Measurements from ENCODE around the gene ALOX12. TPM values are rescaled to one million over a fixed set of nuclear protein-coding genes. Genes with fewer than 3 reads are reported as not detected.
"Not testable (repeated sequence)": the region's sequence is repeated elsewhere in the genome, so short reads cannot be mapped to it uniquely, and the experiment has no call there.

The ALOX12 gene
- total RNA-seq, 1 donor from 2014 or later: not detected

- Mint-ChIP-seq H3K9me3 (no peaks in the 10 kb centered on the region), H3K4me3 (ENCODE audit: low read depth) (no peak overlapping the region), H3K27ac (no peak overlapping the region), H3K4me1 (ENCODE audit: low read depth) (no peaks in the 10 kb centered on the region), H3K36me3 (ENCODE audit: low read depth) (peaks cover 2% of the 10 kb centered on the region), H3K27me3 (ENCODE audit: low read depth) (no peaks in the 10 kb centered on the region)
- intact Hi-C loops (cut with micrococcal nuclease): no loop called here
- DNase-seq (ENCODE audit: low spot score): no peak
Measured at GRCh38 chr17:6989779-6990178, 6.1 kb upstream of the ALOX12 start.

- intact Hi-C loops (cut with micrococcal nuclease); H3K4me3 Mint-ChIP-seq (ENCODE audit: low read depth); H3K27ac Mint-ChIP-seq; DNase-seq (ENCODE audit: low spot score); H3K27me3 Mint-ChIP-seq (ENCODE audit: low read depth); H3K9me3 Mint-ChIP-seq; H3K4me1 Mint-ChIP-seq (ENCODE audit: low read depth): not testable (repeated sequence)
- H3K36me3 Mint-ChIP-seq (ENCODE audit: low read depth): peaks cover 16% of the 10 kb centered on the region
Measured at GRCh38 chr17:6993613-6994056, 2.2 kb upstream of the ALOX12 start.

GRCh38 chr17:6994118-6994598, 1.7 kb upstream of the ALOX12 start:
- H3K4me1 Mint-ChIP-seq (ENCODE audit: low read depth): peaks cover 1% of the 10 kb centered on the region
- no peaks in the 10 kb centered on the region for H3K27me3 Mint-ChIP-seq (ENCODE audit: low read depth)
- H3K27ac Mint-ChIP-seq: no peak overlapping the region
- intact Hi-C loops (cut with micrococcal nuclease): no loop called here
- DNase-seq (ENCODE audit: low spot score): no peak
- H3K9me3 Mint-ChIP-seq: no peaks in the 10 kb centered on the region
- H3K36me3 Mint-ChIP-seq (ENCODE audit: low read depth): peaks cover 16% of the 10 kb centered on the region
- H3K4me3 Mint-ChIP-seq (ENCODE audit: low read depth): no peak overlapping the region

- Mint-ChIP-seq H3K4me1 (ENCODE audit: low read depth) (peaks cover 1% of the 10 kb centered on the region), H3K4me3 (ENCODE audit: low read depth) (no peak overlapping the region), H3K36me3 (ENCODE audit: low read depth) (peaks cover 22% of the 10 kb centered on the region), H3K27me3 (ENCODE audit: low read depth) (no peaks in the 10 kb centered on the region), H3K9me3 (no peaks in the 10 kb centered on the region), H3K27ac (no peak overlapping the region)
- DNase-seq (ENCODE audit: low spot score): no peak
- intact Hi-C loops (cut with micrococcal nuclease): no loop called here
Measured at GRCh38 chr17:6994666-6995256, 1.1 kb upstream of the ALOX12 start.

GRCh38 chr17:6996256-6997011, 585 bp downstream of the ALOX12 start:
- peaks cover 1% of the 10 kb centered on the region for H3K4me1 Mint-ChIP-seq (ENCODE audit: low read depth)
- H3K36me3 Mint-ChIP-seq (ENCODE audit: low read depth): peaks cover 31% of the 10 kb centered on the region
- no peak overlapping the region for H3K4me3 Mint-ChIP-seq (ENCODE audit: low read depth)
- H3K27ac Mint-ChIP-seq: no peak overlapping the region
- DNase-seq (ENCODE audit: low spot score): no peak
- intact Hi-C loops (cut with micrococcal nuclease): no loop called here
- no peaks in the 10 kb centered on the region for H3K9me3 Mint-ChIP-seq
- no peaks in the 10 kb centered on the region for H3K27me3 Mint-ChIP-seq (ENCODE audit: low read depth)

- DNase-seq (ENCODE audit: low spot score): no peak
- H3K36me3 Mint-ChIP-seq (ENCODE audit: low read depth): peaks cover 38% of the 10 kb centered on the region
- intact Hi-C loops (cut with micrococcal nuclease): no loop called here
- H3K27ac Mint-ChIP-seq: no peak overlapping the region
- H3K27me3 Mint-ChIP-seq (ENCODE audit: low read depth): no peaks in the 10 kb centered on the region
- no peak overlapping the region for H3K4me3 Mint-ChIP-seq (ENCODE audit: low read depth)
- H3K4me1 Mint-ChIP-seq (ENCODE audit: low read depth): peaks cover 1% of the 10 kb centered on the region
- H3K9me3 Mint-ChIP-seq: no peaks in the 10 kb centered on the region
Measured at GRCh38 chr17:6997171-6997570, 1.3 kb downstream of the ALOX12 start.

- H3K4me3 Mint-ChIP-seq (ENCODE audit: low read depth): no peak overlapping the region
- H3K9me3 Mint-ChIP-seq: no peaks in the 10 kb centered on the region
- DNase-seq (ENCODE audit: low spot score): no peak
- H3K36me3 Mint-ChIP-seq (ENCODE audit: low read depth): peaks cover 42% of the 10 kb centered on the region
- H3K27me3 Mint-ChIP-seq (ENCODE audit: low read depth): no peaks in the 10 kb centered on the region
- H3K4me1 Mint-ChIP-seq (ENCODE audit: low read depth): peaks cover 1% of the 10 kb centered on the region
- H3K27ac Mint-ChIP-seq: no peak overlapping the region
- intact Hi-C loops (cut with micrococcal nuclease): no loop called here
Measured at GRCh38 chr17:6998855-6999508, 3.1 kb downstream of the ALOX12 start.

- Mint-ChIP-seq H3K36me3 (ENCODE audit: low read depth) (peaks cover 38% of the 10 kb centered on the region), H3K27me3 (ENCODE audit: low read depth) (no peaks in the 10 kb centered on the region), H3K27ac (no peak overlapping the region), H3K4me3 (ENCODE audit: low read depth) (no peak overlapping the region), H3K9me3 (no peaks in the 10 kb centered on the region), H3K4me1 (ENCODE audit: low read depth) (peaks cover 1% of the 10 kb centered on the region)
- intact Hi-C loops (cut with micrococcal nuclease): loop anchor here (5.0 kb wide), 1 partner anchor 159 kb away; no protein-coding TSS in a partner anchor
- no peak for DNase-seq (ENCODE audit: low spot score)
Measured at GRCh38 chr17:7001318-7001961, 5.6 kb downstream of the ALOX12 start.

GRCh38 chr17:7002288-7003047, 6.6 kb downstream of the ALOX12 start:
- Mint-ChIP-seq H3K36me3 (ENCODE audit: low read depth) (peaks cover 37% of the 10 kb centered on the region), H3K4me3 (ENCODE audit: low read depth) (no peak overlapping the region), H3K27me3 (ENCODE audit: low read depth) (no peaks in the 10 kb centered on the region), H3K27ac (no peak overlapping the region), H3K9me3 (no peaks in the 10 kb centered on the region), H3K4me1 (ENCODE audit: low read depth) (peaks cover 6% of the 10 kb centered on the region)
- DNase-seq (ENCODE audit: low spot score): no peak
- intact Hi-C loops (cut with micrococcal nuclease): loop anchor here (5.0 kb wide), 1 partner anchor 160 kb away; no protein-coding TSS in a partner anchor

GRCh38 chr17:7003745-7004144, 7.9 kb downstream of the ALOX12 start:
- no peak for DNase-seq (ENCODE audit: low spot score)
- intact Hi-C loops (cut with micrococcal nuclease): loop anchor here (5.0 kb wide), 1 partner anchor 161 kb away; no protein-coding TSS in a partner anchor
- Mint-ChIP-seq H3K9me3 (no peaks in the 10 kb centered on the region), H3K4me3 (ENCODE audit: low read depth) (no peak overlapping the region), H3K27ac (no peak overlapping the region), H3K36me3 (ENCODE audit: low read depth) (peaks cover 33% of the 10 kb centered on the region), H3K4me1 (ENCODE audit: low read depth) (peaks cover 6% of the 10 kb centered on the region), H3K27me3 (ENCODE audit: low read depth) (no peaks in the 10 kb centered on the region)

- H3K27ac Mint-ChIP-seq: no peak overlapping the region
- peaks cover 33% of the 10 kb centered on the region for H3K36me3 Mint-ChIP-seq (ENCODE audit: low read depth)
- DNase-seq (ENCODE audit: low spot score): peak; percentile 32
Measured at GRCh38 chr17:7004398-7005253, 8.8 kb downstream of the ALOX12 start.

More at GRCh38 chr17:7004398-7005253, 8.8 kb downstream of the ALOX12 start:
- intact Hi-C loops (cut with micrococcal nuclease): loop anchor here (1.0 to 5.0 kb wide), 2 partner anchors 91 to 162 kb away; no protein-coding TSS in a partner anchor
- no peaks in the 10 kb centered on the region for H3K27me3 Mint-ChIP-seq (ENCODE audit: low read depth)
- no peak overlapping the region for H3K4me3 Mint-ChIP-seq (ENCODE audit: low read depth)
- H3K4me1 Mint-ChIP-seq (ENCODE audit: low read depth): peaks cover 12% of the 10 kb centered on the region
- H3K9me3 Mint-ChIP-seq: no peaks in the 10 kb centered on the region

Data from activated T-helper 2 cell treated with anti-CD3 and anti-CD28 coated beads, Interferon-gamma antibody, Interleukin-2, Interleukin-4, amounts not matched to agents 10 μg/mL and 5 μg/mL and 100 μg/mL, durations not matched to agents 14 hours and 24 hours and 36 hours (primary cell).